Right lobe of liver (tissue), 6 donors: ENCODE measurements around the gene CASP10. TPM values are rescaled to one million over a fixed set of nuclear protein-coding genes. Genes with fewer than 3 reads are reported as not detected.
"Not testable (repeated sequence)": the region's sequence is repeated elsewhere in the genome, so short reads cannot be mapped to it uniquely, and the experiment has no call there.

Source experiments
- ATAC-seq, 4 donors: fragments of 200-7000 bp; cut with Tn5 transposase; one replicate each; pipeline ENCODE4 v1.9.1; 2020; ENCODE audit warnings: mild to moderate bottlenecking in 4 of 4, moderate library complexity in 4 of 4
- DNase-seq, 3 donors: peaks; one replicate each; pipeline ENCODE4 v3.0.0-alpha.2; 2020
- H3K27ac ChIP-seq, 3 donors: fragments of 200-600 bp; one replicate each; pipeline ENCODE4 v1.8.0; 2022
- H3K27me3 ChIP-seq, 2 donors: fragments of 200-600 bp; one replicate each; pipeline ENCODE4 v1.8.0; 2022
- H3K36me3 ChIP-seq, 4 donors: fragments of 200-600 bp; sonication (generic) in 1 of 4; one replicate each; pipeline versions ENCODE4 v1.5.1 to v1.8.0; 2017 to 2022; ENCODE audit warnings: control low read depth in 1 of 4
- H3K4me1 ChIP-seq, 4 donors: fragments of 200-600 bp; sonication (generic) in 1 of 4; one replicate each; pipeline versions ENCODE4 v1.5.1 to v1.8.0; 2017 to 2022; ENCODE audit warnings: control low read depth in 1 of 4
- H3K4me3 ChIP-seq, 3 donors: fragments of 200-600 bp; one replicate each; pipeline ENCODE4 v1.8.0; 2022
- H3K9me3 ChIP-seq, 4 donors: fragments of 200-600 bp; sonication (generic) in 1 of 4; one replicate each; pipeline versions ENCODE4 v1.5.1 to v1.8.0; 2017 to 2022; ENCODE audit warnings: control low read depth in 1 of 4
- CTCF ChIP-seq, 4 donors: fragments of 200-600 bp in 3 of 4; fragments of 450-650 bp in 1 of 4; IDR thresholded peaks; one replicate each; pipeline versions ENCODE4 v1.5.1 to v1.8.0; 2016 to 2022; ENCODE audit warnings: antibody characterized with exemption in 4 of 4, mild to moderate bottlenecking in 2 of 4
- POLR2A ChIP-seq: fragments of 450-650 bp; IDR thresholded peaks from one replicate; pipeline ENCODE4 v1.6.1; 2017; ENCODE audit warnings: antibody characterized with exemption, mild to moderate bottlenecking
- WGBS: methylation state at CpG from one replicate; pipeline ENCODE4 v1.1.6; 2018; ENCODE audit warnings: low coverage, low lambda C conversion rate; ENCODE audit not compliant: insufficient coverage; ENCODE audit errors: missing lambda C conversion rate; 5-methylcytosine and 5-hydroxymethylcytosine counted together
- intact Hi-C, 2 donors: fragments of 100-400 bp; cut with DNase I; formaldehyde crosslinking; loops; one replicate each; pipeline versions ENCODE4 v1.11.2 to v1.14.1; 2022
- total RNA-seq, 6 experiments: library from RNA; depleted of rRNA in 2 of 6; stranded (reverse); fragments of >200 nt in 2 of 6; fragmentation: NEBNext Ultra II Directional in 3 of 6; extraction: Animal tissue kit (Norgen Biotek cat#: 25700) in 3 of 6; gene quantifications; one replicate each; pipeline versions ENCODE4 v1.1.0 to v1.2.4, GENCODE V29; 2016 to 2023
- donor health status: DM: no; HTN: yes; CAD: no.
- donor health status: DM: no; HTN: no; CAD: no.
- donor health status: DM: no; HTN: no; CAD: no.
- donor health status: DM: no; HTN: yes; CAD: no.
- donor health status: DM: no; HTN: yes; CAD: no.

CASP10 gene
- total RNA-seq, 6 experiments from 2014 or later = 4.2 to 9.4 (median 8.4) TPM

- H3K4me3 ChIP-seq = no peak overlapping the region
- ATAC-seq = no peak
- peaks cover 0 to 43% (median 22%) of the 10 kb centered on the region in 4 donors for H3K36me3 ChIP-seq
- peak overlapping the region; percentile 36 to 65 (median 44) for H3K27ac ChIP-seq
- TF ChIP-seq CTCF (IDR thresholded peaks at IDR 0.05) (no peak), POLR2A (no peak)
- H3K4me1 ChIP-seq = peaks cover 0 to 32% (median 16%) of the 10 kb centered on the region in 4 donors
- intact Hi-C loops = no loop called here
- no peak for DNase-seq
- WGBS = 78% methylated on average over 1 of the region's 1 CpG
- no peaks in the 10 kb centered on the region for H3K27me3 ChIP-seq
- H3K9me3 ChIP-seq = no peaks in the 10 kb centered on the region
Observed at GRCh38 chr2:201148434-201148990, 34.4 kb upstream of the CASP10 start.

GRCh38 chr2:201149064-201149820 is 33.7 kb upstream of the CASP10 start:
- Histone ChIP-seq H3K36me3 (peaks cover 0 to 48% (median 24%) of the 10 kb centered on the region in 4 donors), H3K4me1 (peaks cover 0 to 25% (median 12%) of the 10 kb centered on the region in 4 donors), H3K27ac (peak overlapping the region; percentile 64 to 79 (median 65)), H3K27me3 (no peaks in the 10 kb centered on the region), H3K4me3 (no peak overlapping the region), H3K9me3 (no peaks in the 10 kb centered on the region)
- intact Hi-C loops = no loop called here
- peak; percentile 68 to 86 (median 77) for ATAC-seq
- 93% methylated on average over 1 of the region's 2 CpGs for WGBS
- no peak for DNase-seq
- TF ChIP-seq POLR2A (no peak), CTCF (IDR thresholded peaks at IDR 0.05) (no peak)

GRCh38 chr2:201149821-201150165 is 33.1 kb upstream of the CASP10 start:
- peaks cover 0 to 53% (median 27%) of the 10 kb centered on the region in 4 donors for H3K36me3 ChIP-seq

GRCh38 chr2:201150454-201151020 is 32.4 kb upstream of the CASP10 start:
- Histone ChIP-seq H3K36me3 (peaks cover 0 to 58% (median 31%) of the 10 kb centered on the region in 4 donors), H3K4me1 (peaks cover 0 to 20% (median 10%) of the 10 kb centered on the region in 4 donors), H3K27me3 (no peaks in the 10 kb centered on the region), H3K9me3 (no peaks in the 10 kb centered on the region), H3K27ac (peak overlapping the region in 2 of 3 donors; percentile 41 to 79), H3K4me3 (no peak overlapping the region)
- intact Hi-C loops = no loop called here
- 90% methylated on average over 2 of the region's 3 CpGs for WGBS
- ATAC-seq = no peak
- DNase-seq = no peak
- no peak for TF ChIP-seq CTCF (IDR thresholded peaks at IDR 0.05)
- TF ChIP-seq POLR2A = no peak

More at GRCh38 chr2:201149821-201150165, 33.1 kb upstream of the CASP10 start:
- H3K27me3 ChIP-seq, intact Hi-C loops, H3K9me3 ChIP-seq, ATAC-seq, H3K4me3 ChIP-seq, DNase-seq: not testable (repeated sequence)
- WGBS = no CpG with 5 or more reads among the region's 8 CpGs
- Histone ChIP-seq H3K4me1 (peaks cover 0 to 21% (median 10%) of the 10 kb centered on the region in 4 donors), H3K27ac (peak overlapping the region; percentile 64 to 79 (median 65))
